ENCODE data around the gene NCAPD2. TPM values are rescaled to one million over a fixed set of nuclear protein-coding genes. Genes with fewer than 3 reads are reported as not detected.

Gene NCAPD2
- polyA plus RNA-seq, 1 donor (not counting 4 experiments of a cell fraction or from before 2014, with no cell fraction given) = 33.7 TPM

DNA sequence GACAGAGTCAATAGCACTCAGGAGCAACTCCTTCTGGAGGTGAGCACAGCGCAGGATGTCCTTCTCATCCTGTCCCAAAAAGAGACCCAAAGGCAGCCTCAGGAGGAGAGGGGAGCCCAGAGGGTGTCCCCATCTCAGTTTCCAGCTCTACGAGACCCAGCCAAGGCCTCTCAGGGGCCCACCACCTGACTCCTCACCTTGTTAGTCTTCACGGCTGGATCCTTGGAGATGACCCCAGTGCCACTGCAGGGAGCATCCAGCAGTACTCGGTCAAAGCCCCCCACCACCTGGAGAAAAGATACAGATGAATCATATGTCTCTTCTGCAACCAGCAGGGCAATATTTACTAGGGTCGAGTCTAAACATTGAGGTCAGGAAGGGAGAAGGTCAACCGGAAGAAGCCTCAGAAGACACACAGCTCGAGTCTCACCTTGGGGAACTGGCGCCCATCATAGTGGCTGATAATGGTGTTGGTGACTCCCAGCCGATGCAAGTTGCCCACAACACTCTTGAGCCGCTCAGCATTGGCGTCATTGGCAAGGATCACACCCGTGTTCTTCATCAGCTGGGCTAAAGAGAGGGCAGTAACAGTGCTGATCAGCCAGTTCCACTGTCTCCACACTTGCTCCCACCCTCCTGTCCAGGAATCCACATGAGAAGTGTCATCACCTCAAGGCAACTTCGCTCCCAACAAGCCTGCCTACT lies 66.8 kb downstream of the NCAPD2 start:
- FAIRE-seq (no peak), DNase-seq (ENCODE audit: low read depth, low spot score) (no peak)
- H3K4me3 ChIP-seq (ENCODE audit: control insufficient read depth in 2 of 3, extremely low read depth in 1 of 3, insufficient read depth in 2 of 3, low read depth in 1 of 3, low read length in 3 of 3) = no peak overlapping the region
- H2AFZ ChIP-seq (ENCODE audit: control insufficient read depth, low read length) = no peak overlapping the region
- no peaks in the 10 kb centered on the region for H4K20me1 ChIP-seq (ENCODE audit: control insufficient read depth, extremely low read depth, insufficient read depth, low read length)
- H3K36me3 ChIP-seq (ENCODE audit: control insufficient read depth in 2 of 2, extremely low read depth in 1 of 2, insufficient read depth in 2 of 2, low read length in 2 of 2) = peaks cover 56 to 64% of the 10 kb centered on the region in 2 experiments
- H3K9me3 ChIP-seq (ENCODE audit: control insufficient read depth, low read depth, low read length) = no peaks in the 10 kb centered on the region
- H3K4me2 ChIP-seq (ENCODE audit: control insufficient read depth, extremely low read depth, insufficient read depth, low read depth, low read length) = no peak overlapping the region
- no peaks in the 10 kb centered on the region for H3K27me3 ChIP-seq (ENCODE audit: control insufficient read depth, extremely low read depth, insufficient read depth, low read length)
- no peaks in the 10 kb centered on the region for H3K4me1 ChIP-seq (ENCODE audit: control insufficient read depth, extremely low read depth, insufficient read depth, low read length)
- H3K27ac ChIP-seq (ENCODE audit: control insufficient read depth, insufficient read depth, low read length) = no peak overlapping the region
- no peaks in the 10 kb centered on the region for H3K9me1 ChIP-seq (ENCODE audit: control insufficient read depth, extremely low read depth, insufficient read depth, low read length)
- peaks cover 24% of the 10 kb centered on the region for H3K79me2 ChIP-seq (ENCODE audit: control insufficient read depth, insufficient read depth, low read length)
- TF ChIP-seq EZH2 (IDR thresholded peaks at IDR 0.05; ENCODE audit: low read length) = no peak
- TF ChIP-seq, protein P1, sequence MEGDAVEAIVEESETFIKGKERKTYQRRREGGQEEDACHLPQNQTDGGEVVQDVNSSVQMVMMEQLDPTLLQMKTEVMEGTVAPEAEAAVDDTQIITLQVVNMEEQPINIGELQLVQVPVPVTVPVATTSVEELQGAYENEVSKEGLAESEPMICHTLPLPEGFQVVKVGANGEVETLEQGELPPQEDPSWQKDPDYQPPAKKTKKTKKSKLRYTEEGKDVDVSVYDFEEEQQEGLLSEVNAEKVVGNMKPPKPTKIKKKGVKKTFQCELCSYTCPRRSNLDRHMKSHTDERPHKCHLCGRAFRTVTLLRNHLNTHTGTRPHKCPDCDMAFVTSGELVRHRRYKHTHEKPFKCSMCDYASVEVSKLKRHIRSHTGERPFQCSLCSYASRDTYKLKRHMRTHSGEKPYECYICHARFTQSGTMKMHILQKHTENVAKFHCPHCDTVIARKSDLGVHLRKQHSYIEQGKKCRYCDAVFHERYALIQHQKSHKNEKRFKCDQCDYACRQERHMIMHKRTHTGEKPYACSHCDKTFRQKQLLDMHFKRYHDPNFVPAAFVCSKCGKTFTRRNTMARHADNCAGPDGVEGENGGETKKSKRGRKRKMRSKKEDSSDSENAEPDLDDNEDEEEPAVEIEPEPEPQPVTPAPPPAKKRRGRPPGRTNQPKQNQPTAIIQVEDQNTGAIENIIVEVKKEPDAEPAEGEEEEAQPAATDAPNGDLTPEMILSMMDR (optimal IDR thresholded peaks at IDR 0.05 in 1 of 3, IDR thresholded peaks at IDR 0.05 in 1 of 3, conservative IDR thresholded peaks at IDR 0.05 in 1 of 3; ENCODE audit: extremely low read depth in 1 of 3, insufficient read depth in 2 of 3, low read length in 3 of 3) = no peak
- H3K9ac ChIP-seq (ENCODE audit: control insufficient read depth, extremely low read depth, insufficient read depth, low read length) = no peak overlapping the region
- dilution Hi-C loops (cut with MboI; ENCODE audit: extremely low pct_ligation_motif_present, low sequenced_read_pairs) = no loop called here

DNA sequence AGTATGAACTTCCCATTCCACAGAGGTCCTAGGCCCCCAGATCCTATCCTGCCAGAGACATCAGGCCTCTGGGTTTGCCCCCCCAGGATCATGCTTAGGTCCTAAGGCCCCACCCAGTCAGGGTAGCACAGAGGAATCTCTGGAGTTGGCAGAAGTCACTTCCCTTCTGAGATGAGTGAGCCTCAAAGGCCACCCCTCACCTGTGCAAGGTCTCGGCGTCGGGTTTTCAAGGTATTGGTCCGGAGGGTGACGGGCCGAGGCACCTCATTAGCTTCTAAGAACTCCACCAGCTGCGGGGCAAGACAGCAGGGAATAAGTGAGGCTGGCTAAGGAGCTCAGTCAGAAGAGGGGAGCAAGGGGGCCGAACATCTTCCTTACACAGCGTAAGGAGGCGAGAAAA lies 69.0 kb downstream of the NCAPD2 start:
- Histone ChIP-seq H3K4me1 (ENCODE audit: control insufficient read depth, extremely low read depth, insufficient read depth, low read length) (peaks cover 5% of the 10 kb centered on the region), H3K79me2 (ENCODE audit: control insufficient read depth, insufficient read depth, low read length) (peaks cover 45% of the 10 kb centered on the region), H4K20me1 (ENCODE audit: control insufficient read depth, extremely low read depth, insufficient read depth, low read length) (no peaks in the 10 kb centered on the region), H2AFZ (ENCODE audit: control insufficient read depth, low read length) (no peak overlapping the region), H3K27ac (ENCODE audit: control insufficient read depth, insufficient read depth, low read length) (no peak overlapping the region), H3K36me3 (ENCODE audit: control insufficient read depth in 2 of 2, extremely low read depth in 1 of 2, insufficient read depth in 2 of 2, low read length in 2 of 2) (peaks cover 55 to 56% of the 10 kb centered on the region in 2 experiments), H3K4me2 (ENCODE audit: control insufficient read depth, extremely low read depth, insufficient read depth, low read depth, low read length) (no peak overlapping the region), H3K9ac (ENCODE audit: control insufficient read depth, extremely low read depth, insufficient read depth, low read length) (no peak overlapping the region), H3K9me3 (ENCODE audit: control insufficient read depth, low read depth, low read length) (no peaks in the 10 kb centered on the region), H3K27me3 (ENCODE audit: control insufficient read depth, extremely low read depth, insufficient read depth, low read length) (no peaks in the 10 kb centered on the region), H3K4me3 (ENCODE audit: control insufficient read depth in 2 of 3, extremely low read depth in 1 of 3, insufficient read depth in 2 of 3, low read depth in 1 of 3, low read length in 3 of 3) (no peak overlapping the region), H3K9me1 (ENCODE audit: control insufficient read depth, extremely low read depth, insufficient read depth, low read length) (no peaks in the 10 kb centered on the region)
- FAIRE-seq (no peak), DNase-seq (ENCODE audit: low read depth, low spot score) (no peak)
- TF ChIP-seq EZH2 (IDR thresholded peaks at IDR 0.05; ENCODE audit: low read length) = no peak
- TF ChIP-seq, protein P1 (optimal IDR thresholded peaks at IDR 0.05 in 1 of 3, IDR thresholded peaks at IDR 0.05 in 1 of 3, conservative IDR thresholded peaks at IDR 0.05 in 1 of 3; ENCODE audit: extremely low read depth in 1 of 3, insufficient read depth in 2 of 3, low read length in 3 of 3) = no peak
- dilution Hi-C loops (cut with MboI; ENCODE audit: extremely low pct_ligation_motif_present, low sequenced_read_pairs) = no loop called here
